B cell (primary cell): ENCODE results near the gene AMFR.

ENCODE experiments used
- EZH2 ChIP-seq: IDR thresholded peaks from 2 replicates; pipeline ENCODE4 v1.6.1; 2012; ENCODE audit warnings: borderline replicate concordance, low read depth, mild to moderate bottlenecking, moderate library complexity, low read length; ENCODE audit not compliant: insufficient read depth, poor library complexity, severe bottlenecking
- TF ChIP-seq, protein P1 (sequence below): fragments of 200-600 bp; IDR thresholded peaks from one replicate; pipeline ENCODE4 v1.8.0; 2022; ENCODE audit warnings: antibody characterized with exemption, mild to moderate bottlenecking

GRCh38 chr16:56367764-56368163, 57.6 kb downstream of the AMFR start:
- TF ChIP-seq EZH2, result no peak
- TF ChIP-seq, protein P1, sequence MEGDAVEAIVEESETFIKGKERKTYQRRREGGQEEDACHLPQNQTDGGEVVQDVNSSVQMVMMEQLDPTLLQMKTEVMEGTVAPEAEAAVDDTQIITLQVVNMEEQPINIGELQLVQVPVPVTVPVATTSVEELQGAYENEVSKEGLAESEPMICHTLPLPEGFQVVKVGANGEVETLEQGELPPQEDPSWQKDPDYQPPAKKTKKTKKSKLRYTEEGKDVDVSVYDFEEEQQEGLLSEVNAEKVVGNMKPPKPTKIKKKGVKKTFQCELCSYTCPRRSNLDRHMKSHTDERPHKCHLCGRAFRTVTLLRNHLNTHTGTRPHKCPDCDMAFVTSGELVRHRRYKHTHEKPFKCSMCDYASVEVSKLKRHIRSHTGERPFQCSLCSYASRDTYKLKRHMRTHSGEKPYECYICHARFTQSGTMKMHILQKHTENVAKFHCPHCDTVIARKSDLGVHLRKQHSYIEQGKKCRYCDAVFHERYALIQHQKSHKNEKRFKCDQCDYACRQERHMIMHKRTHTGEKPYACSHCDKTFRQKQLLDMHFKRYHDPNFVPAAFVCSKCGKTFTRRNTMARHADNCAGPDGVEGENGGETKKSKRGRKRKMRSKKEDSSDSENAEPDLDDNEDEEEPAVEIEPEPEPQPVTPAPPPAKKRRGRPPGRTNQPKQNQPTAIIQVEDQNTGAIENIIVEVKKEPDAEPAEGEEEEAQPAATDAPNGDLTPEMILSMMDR, result no peak
